HTR-8/SVneo (cell line): Measurements from ENCODE around the gene SMIM3.
"Not testable (repeated sequence)": the region's sequence is repeated elsewhere in the genome, so short reads cannot be mapped to it uniquely, and the experiment has no call there.

ENCODE experiments used
- DNase-seq: peaks from one replicate; pipeline ENCODE4 v3.0.0; 2011; ENCODE audit warnings: low spot score, mixed read lengths; ENCODE audit not compliant: insufficient read length
- FAIRE-seq: peaks from 2 replicates; lab custom pipeline; 2011; peaks lifted over from hg19 to GRCh38; lab: Jason Lieb, UNC

The SMIM3 gene, protein sequence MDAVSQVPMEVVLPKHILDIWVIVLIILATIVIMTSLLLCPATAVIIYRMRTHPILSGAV

DNA sequence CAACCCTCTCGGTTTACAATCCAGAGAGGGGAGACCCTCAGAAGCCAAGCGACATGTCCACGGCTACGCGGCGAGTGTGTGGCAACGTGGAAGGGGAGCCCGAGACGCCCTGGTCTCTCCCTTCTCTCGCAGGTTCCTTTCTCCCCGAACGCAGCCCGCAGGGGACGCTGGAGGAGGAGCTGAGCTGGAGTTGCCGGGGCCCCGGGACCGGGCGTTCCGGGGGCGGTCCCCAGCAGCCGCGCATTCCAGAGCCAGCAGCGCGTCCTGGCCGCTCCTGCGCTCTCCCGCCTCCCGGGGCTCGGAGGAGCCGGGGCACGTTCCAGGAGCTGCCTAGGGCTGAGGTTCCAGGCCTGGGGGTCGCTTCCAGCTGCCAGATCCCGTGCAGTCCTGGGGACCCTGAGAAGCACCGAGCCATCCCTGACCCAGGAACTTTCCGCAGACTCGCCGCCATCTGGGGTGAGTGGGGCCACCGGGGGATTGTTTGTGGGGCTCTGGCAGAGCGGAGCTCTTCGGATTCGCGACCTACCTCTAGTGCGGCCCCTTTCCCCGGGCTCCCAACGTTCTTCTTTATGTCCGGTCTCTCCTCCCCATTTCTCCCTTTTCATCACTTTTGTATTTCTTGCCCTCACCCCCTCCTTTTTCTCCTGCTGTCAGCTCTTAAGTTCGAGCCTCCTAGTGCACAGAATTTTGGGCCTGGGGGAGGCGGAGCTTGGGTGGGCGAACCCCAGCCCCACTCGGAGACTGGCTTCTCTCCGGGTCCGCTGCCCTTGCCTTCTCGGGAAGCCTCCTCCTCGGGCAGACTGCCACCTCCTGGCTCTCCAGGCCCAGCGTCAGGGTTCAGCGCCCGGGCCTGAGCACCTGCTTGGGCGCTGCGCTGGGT is at the start of gene SMIM3:
Gene SMIM3 (plus strand): TSS at position 241 of the 880 bp plus-strand sequence. CDS start 16,684 bp downstream, outside the sequence.
- FAIRE-seq (no peak), DNase-seq (peak; percentile 66)

DNA sequence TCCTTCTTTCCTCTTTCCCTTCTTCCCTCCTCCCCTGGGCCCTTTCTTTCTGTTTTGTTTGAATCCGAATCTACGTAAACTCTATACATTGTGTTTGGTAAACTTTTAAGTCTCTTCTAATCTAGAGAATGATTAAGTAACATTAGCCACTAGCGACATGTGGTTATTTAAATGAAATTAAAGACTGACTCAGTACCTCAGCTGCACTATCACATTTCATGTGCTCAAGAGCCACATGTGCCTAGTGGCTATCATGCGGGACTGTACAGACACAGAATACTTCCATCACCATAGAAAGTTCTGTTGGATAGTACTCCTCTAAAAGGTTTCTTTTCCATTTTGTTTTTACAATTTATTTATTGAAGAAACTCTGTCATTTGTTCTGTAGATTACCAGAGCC is 48.7 kb upstream of the SMIM3 start:
- no peak for FAIRE-seq
- DNase-seq: no peak

DNA sequence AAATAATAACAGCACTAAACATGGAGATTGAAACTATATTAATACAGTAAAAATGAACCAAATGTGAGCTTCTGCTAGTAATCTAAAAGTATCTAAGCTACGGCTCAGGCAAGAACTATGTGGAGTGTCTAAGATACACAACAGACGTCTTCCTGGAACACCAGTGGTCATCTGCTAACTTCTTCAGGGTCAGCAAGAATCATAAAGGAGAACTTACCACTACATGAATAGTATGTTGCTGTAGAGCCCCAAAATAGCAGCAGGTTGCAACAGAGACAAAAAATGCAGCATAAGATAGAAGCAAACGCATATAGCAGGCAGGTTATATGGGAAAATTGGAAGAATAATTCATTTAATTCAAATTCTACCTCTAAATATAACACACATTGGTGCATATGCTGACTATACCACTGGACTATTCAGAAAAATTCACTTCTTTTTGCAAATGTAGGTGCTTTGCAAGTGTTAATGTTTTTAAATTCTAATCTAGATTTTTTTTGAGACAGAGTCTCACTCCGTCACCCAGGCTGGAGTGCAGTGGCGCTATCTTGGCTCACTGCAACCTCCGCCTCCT is 46.8 kb upstream of the SMIM3 start:
- FAIRE-seq (no peak), DNase-seq (no peak)

- FAIRE-seq (no peak), DNase-seq (no peak)
Observed at GRCh38 chr5:150734579-150735384, 43.8 kb upstream of the SMIM3 start.

GRCh38 chr5:150738862-150739261 is 39.7 kb upstream of the SMIM3 start:
- FAIRE-seq: no peak
- DNase-seq: no peak

GRCh38 chr5:150740992-150741391 is 37.6 kb upstream of the SMIM3 start:
- FAIRE-seq: no peak

GRCh38 chr5:150742455-150743141 is 36.0 kb upstream of the SMIM3 start:
- not testable (repeated sequence) for DNase-seq, FAIRE-seq

More at GRCh38 chr5:150740992-150741391, 37.6 kb upstream of the SMIM3 start:
- DNase-seq: no peak

DNA sequence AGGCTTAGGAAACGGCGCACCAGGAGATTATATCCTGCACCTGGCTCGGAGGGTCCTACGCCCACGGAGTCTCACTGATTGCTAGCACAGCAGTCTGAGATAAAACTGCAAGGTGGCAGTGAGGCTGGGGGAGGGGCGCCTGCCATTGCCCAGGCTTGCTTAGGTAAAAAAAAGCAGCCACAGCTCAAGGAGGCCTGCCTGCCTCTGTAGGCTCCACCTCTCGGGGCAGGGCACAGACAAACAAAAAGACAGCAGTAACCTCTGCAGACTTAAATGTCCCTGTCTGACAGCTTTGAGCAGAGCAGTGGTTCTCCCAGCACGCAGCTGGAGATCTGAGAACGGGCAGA is 35.4 kb upstream of the SMIM3 start:
- FAIRE-seq, DNase-seq: not testable (repeated sequence)

DNA sequence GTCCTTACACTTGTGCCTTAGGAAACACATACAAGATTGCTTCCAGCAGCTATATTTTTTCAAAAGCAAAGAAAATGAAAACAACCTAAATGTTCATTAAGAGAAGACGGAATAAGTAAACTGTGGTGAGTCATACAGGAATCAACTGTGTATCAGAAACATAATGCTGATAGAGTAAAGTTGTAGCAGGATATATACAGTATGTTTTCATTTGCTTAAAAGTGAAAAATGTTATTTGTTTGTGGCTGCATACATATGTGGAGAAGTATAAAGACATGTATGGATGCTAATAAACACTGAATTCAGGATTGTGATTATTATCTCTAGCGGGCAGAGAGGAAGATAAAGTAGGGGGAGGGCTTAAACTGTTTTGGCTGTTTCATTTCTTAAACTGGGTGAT is 28.1 kb upstream of the SMIM3 start:
- no peak for FAIRE-seq
- DNase-seq: no peak

- FAIRE-seq (no peak), DNase-seq (no peak)
Observed at GRCh38 chr5:150751096-150751891, 27.3 kb upstream of the SMIM3 start.

DNA sequence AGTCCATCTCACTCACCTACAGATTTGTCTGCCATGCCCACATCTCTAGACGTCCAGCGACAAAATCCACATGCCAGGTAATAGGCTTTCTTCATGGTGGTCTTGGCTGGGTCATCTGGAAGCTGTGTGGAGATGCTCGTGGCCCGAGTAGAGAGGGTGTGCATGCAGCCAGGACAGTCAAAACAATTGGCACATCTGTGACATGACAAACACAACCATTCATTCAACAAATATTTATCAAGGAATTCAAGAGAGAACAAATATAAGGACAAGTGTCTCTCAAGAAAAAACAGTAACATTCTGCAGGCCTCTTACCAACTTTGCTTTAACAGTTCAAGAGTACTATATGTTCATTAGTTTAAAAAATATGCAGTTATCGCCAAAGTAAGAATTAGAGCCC is 25.1 kb upstream of the SMIM3 start:
- DNase-seq: no peak
- no peak for FAIRE-seq

GRCh38 chr5:150753863-150754262 is 24.7 kb upstream of the SMIM3 start:
- DNase-seq (no peak), FAIRE-seq (no peak)

DNA sequence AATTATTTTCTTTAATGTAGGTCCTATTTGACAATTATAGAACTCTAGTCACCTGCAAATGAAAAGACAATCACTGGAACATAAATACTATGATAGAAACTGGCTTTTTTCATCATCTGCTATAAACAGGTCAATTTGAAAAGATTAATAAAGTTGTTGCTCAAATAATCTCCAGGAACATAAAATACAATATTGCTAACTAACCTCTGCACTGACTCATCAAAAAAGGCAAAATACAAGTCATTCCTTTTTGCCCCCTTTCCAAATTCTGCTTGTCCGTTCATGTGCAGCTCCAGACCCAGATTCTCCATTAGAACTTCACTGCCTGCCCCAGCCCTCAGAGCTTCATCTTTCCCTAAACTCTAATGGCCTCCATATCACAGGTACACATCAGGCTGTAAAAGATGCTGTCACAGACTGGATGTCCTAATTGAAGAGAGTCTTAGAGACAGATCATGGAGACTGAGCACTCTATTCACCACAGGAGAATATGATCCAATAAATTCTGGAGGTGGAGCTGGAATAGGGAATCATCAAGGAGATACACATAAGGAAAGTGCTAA is 21.4 kb upstream of the SMIM3 start:
- no peak for FAIRE-seq
- no peak for DNase-seq

- DNase-seq (no peak), FAIRE-seq (no peak)
Observed at GRCh38 chr5:150758203-150758530, 20.4 kb upstream of the SMIM3 start.

GRCh38 chr5:150758531-150759333 is 19.8 kb upstream of the SMIM3 start, which contains the start of gene DCTN4:
DCTN4 (minus strand) TSS chr5:150759017; CDS start chr5:150758993, 24 bp downstream.
- FAIRE-seq (peak; percentile 81), DNase-seq (peak; percentile 97)

GRCh38 chr5:150759334-150759583 is 19.3 kb upstream of the SMIM3 start:
- no peak for FAIRE-seq
- no peak for DNase-seq

DNA sequence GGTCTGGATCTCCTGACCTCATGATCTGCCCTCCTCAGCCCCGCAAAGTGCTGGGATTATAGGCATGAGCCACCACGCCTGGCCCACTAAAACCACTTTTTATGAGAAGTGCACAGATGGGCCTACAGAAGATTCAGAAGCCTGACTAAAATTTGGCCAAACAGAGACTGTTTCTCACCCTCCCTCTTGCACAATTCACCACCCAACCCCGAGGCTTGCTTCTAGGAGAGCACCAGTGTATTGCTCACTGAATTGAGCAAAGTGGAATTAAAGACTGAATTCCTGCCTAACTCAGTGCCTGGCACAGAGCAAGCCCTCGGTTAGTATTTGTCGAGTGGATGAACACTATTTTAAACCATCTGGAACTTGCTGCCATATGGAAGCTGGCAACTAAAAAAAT is 16.3 kb upstream of the SMIM3 start:
- FAIRE-seq: no peak
- no peak for DNase-seq

DNA sequence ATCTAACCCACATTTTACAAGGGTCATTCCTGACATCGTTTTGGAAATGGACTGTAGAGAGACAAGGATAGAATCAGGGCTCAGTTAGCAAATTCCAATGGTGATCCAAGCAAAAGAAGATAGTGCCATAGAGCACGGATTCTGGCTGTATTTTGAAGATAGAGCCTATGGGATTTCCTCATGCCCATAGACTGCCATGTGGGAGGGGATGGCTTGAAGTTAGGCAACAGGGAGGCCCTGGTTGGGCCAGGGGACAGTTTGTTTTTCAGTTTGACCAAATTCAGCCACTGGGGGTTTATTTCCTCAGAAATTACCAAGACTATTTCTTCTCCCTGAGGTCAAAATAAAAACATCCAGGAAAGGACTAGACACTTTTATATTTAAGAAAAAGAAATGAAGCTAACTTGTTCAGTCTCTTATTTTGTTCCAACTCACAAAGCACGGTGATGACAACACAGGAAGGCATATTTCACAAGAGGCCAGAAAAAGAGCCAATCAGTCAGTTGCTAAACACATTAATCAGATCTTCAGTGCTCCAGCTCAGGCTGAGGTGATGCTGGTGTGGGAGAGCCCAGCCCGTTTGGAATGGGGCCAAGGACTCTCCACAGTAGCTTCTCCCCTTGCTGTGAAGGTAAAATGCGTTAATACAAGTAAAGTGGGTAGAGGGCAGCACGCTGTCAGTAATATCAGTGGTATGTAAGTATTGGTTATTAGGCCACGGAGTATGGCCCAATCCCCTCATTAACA is 15.4 kb upstream of the SMIM3 start:
- DNase-seq: peak; percentile 61
- no peak for FAIRE-seq
